Measurements from ENCODE around the gene LRTM1.

LRTM1 gene

DNA sequence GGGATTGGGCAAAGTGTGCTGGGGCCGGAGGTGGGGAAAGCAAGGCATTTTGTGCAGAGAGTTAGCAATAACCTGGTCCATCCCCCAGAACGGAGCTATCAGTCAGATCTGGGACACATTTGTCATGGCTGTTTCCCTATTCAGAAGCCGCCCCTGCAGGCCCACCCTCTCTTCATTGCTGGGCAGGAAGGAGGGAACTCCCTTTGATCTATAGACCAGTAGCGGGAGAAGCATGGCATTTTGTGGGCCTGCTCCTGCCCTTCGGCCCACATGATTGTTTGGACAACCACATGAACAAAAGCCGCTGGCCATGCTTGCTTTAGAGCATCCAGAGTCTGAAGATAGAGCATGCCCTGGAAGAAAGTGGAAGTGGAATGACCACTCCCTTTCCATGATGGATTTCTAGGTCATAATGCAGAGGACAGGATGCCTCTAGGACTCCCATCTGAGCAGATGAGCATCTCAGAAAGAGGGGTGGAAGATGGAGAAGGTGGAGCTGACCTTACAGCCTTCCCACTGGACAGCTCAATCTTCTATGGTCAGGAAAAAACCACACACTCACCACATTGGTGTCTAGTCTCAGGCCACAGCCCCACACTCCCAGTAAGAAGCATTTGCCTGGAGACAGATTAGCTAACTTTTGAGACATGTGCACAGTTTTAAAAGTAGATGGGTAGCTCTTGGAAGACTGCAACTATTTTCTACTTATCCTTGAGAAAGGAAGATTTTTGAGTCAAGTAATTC, 11.9 kb upstream of the LRTM1 start:
- peak; percentile 36 for DNase-seq (ENCODE audit: low read depth)

DNA sequence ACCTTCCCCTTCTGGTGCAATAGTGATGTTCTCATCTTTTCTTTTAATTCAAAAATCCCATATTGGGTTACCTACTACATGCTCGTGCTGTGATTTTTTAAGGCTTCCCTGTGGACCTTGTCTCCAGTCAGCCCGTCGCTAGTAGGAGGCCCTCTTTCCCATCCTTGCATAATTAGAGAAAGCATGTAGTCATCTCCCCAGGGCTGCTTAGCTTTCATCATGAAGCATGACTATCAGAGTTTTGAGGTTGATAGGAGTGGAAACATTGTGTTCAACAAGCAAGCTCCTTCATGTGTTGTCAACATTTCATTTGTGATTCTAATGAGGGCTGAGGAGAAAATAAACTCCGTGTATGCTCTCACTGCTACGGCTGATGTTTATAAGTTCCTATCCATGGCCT, 8.7 kb upstream of the LRTM1 start:
- no peak for DNase-seq (ENCODE audit: low read depth)

DNA sequence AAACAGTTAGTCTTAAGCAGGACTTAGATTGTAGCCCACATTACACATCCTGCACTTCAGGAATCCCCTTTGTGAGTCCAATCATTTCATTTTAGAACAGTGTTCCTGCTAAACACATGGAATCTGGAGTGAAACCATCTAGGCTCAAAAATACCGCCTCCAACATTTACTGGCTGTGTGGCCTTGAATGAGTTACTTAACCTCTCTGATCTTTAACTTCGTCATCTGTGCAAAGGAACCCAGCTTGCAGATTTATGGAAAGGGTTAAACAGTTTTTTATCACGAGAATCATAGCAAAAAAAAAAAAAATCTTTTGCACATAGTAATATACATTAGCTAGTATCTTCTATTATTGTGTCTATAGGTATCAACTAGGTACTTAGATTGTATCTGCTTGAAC, 8.0 kb upstream of the LRTM1 start:
- DNase-seq (ENCODE audit: low read depth): no peak

DNA sequence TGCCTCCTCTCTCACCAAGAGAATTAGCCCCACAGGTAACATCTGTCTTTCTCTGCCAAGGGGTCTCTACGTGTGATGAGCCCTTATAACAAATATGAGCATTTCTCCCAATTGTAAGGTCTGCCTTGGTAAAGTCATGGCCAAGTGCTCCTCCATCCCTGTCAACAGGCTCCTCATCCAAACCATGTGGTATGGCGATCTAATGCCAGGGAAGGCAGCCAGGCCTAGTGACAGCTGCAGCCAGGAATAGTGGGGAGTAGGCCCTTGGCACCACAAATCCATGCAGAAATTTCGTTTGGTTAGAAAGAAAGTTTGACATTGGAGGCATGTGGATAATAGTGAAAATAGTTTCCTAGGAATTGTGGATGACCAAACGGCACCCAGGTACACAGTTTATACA, 4.7 kb upstream of the LRTM1 start:
- DNase-seq (ENCODE audit: low read depth): no peak

DNA sequence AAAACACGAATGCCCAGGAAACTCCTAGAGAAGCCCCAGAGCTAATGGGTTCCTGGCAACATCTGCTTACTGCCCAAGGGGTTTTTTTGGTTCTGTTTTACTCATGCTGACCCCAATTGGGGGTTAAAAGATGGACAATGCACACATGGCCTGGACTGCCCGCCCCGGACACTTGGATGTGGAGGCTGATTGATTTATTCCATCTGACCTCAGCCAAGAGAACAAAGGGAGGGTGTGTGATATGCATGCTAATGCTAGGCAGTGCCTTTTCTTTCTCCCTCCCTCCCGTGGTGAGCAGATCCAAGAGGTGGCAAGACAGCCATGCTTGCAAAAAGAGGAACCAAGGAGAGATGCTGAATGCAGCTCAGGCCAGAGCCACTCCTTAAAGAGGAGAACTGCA, 3.3 kb upstream of the LRTM1 start:
- DNase-seq (ENCODE audit: low read depth): no peak

DNA sequence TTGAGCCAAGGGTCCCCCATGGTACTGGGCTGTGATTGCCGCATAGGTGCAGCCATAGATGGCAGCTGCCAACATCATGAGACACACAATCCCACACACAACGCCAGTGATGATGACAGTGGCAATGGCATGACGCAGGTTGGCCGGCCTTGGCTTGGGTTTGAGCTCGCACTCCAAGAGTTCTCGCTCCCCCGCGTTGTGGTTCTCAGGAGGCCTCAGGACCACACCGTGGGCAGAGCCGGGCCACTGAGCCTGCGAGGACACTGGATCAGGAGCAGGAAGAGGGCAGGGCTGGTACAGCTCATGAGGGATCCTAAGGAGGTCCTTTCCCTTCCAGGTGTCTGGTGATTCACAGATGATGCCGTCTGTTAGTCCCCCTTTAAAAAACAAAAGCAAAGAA, 9.3 kb downstream of the LRTM1 start:
- no peak for DNase-seq (ENCODE audit: low read depth)

DNA sequence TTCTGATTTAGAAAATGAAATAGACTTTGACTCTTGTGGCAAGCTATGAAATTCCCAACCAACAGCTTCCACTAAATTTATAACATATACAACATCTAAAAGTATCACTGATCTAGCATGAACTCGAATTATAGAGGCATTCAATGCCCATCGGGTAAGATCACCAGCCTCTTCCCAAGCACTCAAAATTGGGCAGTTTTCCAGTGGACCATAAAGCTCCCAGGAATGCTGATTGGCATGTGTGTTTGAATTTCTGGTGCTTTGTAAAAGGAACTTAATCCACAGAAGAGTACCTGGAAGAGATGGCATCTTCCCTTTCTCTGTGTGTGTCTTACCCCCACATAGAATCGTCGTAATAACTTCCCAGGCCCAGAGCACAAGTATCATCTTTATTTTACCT, 10.0 kb downstream of the LRTM1 start:
- no peak for DNase-seq (ENCODE audit: low read depth)

DNA sequence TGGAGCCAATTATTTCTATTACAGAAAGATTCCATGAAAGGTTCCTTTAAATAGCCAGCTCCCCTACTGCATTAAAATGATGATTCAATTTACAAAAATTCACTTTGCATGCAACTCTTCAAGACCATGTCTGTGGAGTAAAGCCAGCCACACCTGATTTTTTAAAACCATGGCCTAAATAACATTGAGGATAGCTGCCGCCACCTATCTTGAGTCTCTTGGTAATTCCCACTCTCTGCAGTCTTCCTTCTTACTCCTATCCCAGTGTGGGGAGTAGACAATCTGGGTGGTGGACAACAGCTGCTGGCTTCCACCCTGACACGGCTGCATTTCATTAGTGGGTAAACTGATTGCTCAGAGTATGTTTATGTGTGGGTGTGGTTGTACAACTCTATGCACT, 10.7 kb downstream of the LRTM1 start:
- no peak for DNase-seq (ENCODE audit: low read depth)

DNA sequence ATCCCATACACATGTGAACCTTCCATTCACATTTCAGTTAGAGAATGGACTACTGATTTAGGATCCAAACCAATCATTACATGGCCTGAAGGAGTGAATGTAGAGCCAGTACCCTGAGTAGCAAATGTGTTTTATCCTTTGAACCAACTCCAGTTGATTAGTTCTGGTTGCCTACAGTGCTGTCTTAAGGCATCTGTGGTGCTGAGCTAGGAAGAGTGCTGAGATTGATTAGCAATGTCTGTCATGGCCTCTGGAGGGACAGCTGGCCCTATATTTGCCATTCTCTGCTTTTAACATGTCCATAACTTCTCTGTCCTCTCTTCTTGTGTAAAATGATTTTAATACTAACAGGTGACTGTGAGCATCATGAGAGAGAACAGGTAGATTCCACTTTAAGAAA, 11.1 kb downstream of the LRTM1 start:
- no peak for DNase-seq (ENCODE audit: low read depth)

DNA sequence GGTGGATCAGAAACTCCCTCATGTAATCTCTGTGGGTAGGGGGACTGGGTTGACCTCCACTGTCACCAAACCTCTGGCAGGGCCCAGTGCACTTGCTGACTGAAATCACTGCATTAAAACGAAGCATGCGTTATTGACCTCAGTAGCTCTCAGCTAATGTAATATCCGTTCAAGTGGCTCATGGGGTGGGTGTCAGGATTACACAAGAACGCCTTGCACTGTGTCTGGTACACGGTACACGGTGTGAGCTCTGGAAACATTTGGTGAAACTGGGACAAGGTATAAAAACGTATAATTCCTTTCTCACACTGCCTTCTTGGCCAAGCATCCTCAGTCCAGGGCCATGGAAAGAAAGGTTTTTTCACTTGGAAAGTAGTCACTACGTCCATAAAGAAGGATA, 11.9 kb downstream of the LRTM1 start:
- no peak for DNase-seq (ENCODE audit: low read depth)

DNA sequence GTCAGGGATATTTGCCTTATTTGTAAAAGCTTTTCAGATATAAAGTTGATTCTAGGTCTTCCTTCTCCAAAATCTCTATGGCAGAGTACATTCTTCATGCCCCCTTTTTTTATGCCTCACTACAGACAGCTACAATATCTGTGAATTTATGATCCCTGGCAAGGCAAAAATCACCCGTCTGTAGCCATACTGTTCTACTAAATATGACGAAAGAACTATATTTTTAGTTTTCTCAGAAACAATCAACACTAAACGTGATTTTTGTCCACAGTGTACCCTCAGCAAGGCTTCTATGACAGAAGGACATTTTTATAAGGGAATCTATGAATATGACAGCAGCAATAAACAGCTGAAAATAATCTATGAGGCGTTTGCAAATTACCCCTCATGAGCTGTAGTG, 12.7 kb downstream of the LRTM1 start:
- DNase-seq (ENCODE audit: low read depth): no peak

DNA sequence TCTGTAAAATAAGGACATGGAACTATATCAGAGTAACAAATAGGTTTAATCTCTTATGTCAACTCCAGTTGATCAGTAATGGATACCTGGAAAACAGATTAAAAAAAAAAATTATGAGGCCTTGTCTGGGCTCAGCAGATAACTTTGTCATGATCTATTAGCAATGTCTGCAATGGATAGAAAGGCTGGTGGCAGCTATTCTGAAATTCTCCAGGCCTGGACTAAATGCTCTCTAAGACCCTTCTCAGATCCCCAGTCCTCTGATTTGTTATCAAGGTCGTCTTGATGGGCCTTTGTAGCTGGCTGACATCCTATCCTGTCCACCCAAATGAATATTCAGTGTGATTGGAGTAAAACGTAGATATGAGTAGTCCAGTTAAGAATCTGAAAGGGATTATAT, 13.7 kb downstream of the LRTM1 start:
- no peak for DNase-seq (ENCODE audit: low read depth)

DNA sequence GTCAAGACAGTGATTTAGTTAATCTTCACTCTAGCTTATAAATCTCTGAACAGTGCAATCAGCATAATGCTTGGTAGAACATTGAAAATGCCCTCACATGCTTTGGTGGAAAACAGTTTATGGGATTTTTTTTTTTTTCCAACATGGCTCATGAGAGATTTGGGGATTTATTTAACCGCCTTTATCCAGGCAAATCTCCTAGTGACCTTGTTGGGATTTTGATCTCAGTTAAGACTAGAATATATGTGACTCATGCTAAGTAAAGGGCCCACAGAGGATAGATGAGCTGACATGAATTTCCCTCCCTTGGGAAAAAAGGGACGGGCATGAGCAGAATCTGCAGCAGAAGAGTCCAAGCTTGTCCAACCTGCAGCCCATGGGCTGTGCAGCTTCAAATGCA, 18.7 kb downstream of the LRTM1 start:
- no peak for DNase-seq (ENCODE audit: low read depth)

DNA sequence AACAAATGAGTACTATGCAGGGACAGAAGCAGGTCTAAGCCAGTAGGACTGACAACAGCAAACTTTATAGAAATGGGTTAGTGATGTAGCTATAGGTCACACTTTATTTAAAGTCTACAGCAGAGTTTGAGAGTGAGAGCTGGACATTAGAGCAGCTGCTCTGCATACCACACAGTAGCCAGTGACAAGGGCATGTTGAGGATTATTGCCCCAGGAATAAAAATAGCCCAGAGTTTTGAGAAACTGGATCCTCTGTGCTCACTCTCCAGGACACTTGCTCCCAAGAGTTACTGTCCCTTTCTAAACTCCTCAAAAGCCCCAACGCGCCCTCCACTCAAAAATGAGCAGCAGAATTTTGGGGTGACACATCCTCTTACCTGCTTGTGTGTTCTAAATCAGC, 21.1 kb downstream of the LRTM1 start:
- DNase-seq (ENCODE audit: low read depth): no peak

DNA sequence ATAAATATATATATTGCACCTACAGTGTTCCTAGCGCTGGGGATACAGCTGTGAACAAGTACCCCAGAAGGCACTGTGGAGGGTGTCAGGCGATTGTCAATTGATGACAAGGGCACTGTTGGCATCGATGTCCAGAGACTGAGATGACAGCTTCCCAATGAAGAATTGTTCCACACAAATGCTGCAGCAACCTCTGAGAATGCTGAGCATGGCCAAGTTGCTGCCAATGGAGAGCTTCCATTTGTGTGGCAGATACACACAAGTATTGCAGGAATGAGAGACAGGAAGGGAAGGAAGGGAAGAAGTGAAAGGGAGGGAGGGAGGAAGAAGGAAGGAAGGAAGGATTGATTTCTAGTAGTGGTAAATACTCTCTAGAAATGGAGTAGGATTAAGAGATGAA, 21.9 kb downstream of the LRTM1 start:
- DNase-seq (ENCODE audit: low read depth): no peak

DNA sequence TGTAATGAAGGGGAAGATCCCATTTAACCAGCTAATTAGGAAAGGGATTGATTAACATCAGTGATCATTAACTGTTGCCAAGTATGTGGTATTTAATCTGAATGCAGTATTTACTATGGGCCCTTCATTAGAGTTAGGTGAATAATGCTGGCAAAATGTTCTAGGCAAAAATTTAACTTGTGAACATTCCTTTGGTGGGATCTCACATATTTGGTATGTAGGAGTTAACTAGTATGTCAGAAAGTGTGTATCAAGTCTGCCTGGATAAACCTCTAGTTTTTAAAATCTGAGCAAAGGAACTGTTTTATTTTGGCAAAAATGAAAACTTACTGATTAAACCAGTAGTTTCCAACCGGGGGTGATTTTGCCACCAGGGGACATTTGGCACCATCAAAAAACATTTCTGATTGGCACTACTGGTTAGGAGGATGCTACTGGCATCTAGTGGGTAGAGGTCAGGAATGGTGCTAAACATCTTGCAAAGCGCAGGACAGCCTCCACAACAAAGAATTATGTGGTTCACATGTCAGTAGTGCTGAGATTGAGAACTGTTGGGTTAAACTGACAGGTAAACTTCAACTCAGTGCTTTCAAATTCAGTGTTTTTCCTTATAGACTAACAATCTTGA, 22.5 kb downstream of the LRTM1 start:
- peak; percentile 51 for DNase-seq (ENCODE audit: low read depth)

DNA sequence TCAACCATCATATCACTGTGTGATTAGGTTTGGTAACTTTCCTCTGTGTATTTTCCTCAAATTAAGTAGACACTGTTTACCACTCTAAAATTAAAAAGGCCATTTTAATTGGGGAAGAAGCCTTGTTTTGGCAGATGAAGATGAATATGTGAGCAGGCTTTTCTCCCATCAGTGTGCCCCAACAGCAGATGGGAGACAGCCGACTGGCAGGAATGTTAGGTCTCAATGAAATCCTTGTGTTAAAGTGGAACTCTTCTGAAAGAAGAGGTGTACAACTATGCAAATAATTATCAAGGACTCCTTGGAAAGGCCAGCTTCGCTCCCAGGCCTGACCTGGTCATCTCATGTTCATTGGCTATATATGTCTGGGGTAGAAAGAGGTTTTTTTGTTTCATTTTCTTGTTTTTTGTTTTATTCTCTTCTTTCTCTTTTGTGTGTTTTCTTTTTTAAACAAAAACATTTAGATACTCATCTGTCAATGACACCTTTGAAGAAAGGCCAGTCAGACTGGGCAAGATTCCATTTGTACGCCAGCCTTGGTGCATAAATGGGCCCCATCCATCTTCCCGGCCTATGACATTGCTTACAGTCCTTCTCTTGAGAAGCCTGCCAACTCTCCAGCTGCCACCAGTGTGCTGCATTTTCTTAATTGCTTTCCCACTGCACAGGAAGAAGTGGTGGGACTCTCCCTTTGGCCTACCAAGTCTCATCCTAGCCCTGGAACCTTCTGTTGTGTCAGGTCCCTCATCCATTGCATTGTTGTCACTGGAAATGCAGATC, 25.8 kb downstream of the LRTM1 start:
- DNase-seq (ENCODE audit: low read depth): no peak

DNA sequence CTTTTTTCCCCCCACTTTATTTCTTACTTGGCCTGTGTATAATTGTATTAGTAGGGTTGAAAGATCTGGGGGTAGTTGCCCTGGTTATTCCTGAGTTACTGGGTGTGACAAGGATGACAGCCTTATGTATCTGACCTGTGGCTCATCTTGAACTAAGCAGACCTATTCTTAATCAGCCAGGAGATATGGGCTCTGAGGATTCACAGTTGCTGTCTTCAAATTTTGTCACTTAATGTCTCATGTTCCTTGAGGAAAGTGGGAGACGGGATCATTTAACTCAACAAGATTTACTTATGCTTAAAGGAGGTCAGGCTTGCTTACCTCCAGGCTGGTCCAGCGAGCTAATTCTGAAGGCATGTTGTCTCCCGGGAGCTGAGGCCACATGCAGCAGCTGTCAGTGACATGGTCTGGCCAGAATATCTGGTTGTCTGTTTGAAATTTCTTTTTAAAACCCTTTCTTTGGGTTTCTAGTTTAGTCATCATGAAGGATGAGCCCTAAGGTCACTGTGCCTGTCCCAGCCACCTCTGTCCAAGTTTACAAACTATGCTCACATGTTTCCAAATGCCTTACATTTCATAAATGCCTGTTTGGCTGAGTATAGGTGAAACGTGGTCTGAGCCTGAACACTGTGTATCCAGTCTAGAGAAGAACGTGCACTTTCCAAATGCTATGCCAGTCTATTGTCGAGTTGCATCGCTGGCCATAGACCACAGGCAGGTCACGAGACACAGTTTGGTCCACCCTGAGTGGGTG, 26.8 kb downstream of the LRTM1 start:
- peak; percentile 41 for DNase-seq (ENCODE audit: low read depth)

DNA sequence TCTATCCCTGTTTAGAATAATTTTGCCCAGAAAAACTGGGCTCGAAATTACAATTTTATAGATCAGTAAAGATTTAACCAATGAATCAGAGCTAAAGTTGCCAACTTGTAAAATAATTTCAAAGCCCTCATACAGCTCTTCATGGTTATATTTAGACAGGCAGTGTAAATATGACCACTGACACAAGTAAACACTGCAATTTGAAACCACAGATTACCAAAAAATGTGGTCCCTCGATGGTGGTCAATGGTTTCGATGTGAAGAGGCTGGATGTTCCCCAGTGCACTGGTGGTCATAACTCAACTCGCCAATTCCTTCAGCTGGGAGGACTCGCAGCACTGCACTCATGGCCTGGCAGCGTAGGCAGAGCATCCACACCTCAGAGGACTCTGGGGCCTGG, 28.6 kb downstream of the LRTM1 start:
- no peak for DNase-seq (ENCODE audit: low read depth)

DNA sequence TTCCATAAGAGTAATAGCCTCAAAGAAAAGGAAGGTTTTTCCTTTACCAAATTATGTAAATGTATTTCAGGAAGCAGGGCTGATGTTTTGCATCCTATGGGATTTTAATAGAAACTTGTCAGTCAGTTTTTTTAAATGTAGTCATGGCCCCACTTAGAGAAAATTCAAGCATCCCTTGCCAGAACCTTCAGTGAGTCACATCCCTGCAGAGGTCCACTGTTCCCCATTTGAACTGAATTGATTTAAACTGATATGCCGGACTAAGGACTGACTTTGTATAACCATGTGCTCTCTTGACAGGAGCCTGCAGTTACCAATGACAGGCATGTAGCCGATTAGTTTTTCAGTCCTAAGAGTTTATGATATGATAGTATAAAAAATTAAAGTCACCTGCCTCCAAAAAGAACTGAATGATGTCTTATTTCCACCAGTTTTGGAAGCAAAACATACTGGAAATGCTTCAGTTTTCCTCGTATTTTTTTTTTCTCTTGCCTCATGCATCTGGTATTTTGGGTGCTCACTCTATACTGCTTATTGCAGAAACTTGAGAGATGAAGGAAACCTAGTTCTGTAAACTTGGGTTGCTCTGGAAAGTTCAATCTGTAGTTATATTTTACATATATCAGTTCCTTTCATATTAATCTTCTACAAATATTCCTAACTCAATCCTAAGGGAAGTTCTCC, 30.7 kb downstream of the LRTM1 start:
- peak; percentile 80 for DNase-seq (ENCODE audit: low read depth)

DNA sequence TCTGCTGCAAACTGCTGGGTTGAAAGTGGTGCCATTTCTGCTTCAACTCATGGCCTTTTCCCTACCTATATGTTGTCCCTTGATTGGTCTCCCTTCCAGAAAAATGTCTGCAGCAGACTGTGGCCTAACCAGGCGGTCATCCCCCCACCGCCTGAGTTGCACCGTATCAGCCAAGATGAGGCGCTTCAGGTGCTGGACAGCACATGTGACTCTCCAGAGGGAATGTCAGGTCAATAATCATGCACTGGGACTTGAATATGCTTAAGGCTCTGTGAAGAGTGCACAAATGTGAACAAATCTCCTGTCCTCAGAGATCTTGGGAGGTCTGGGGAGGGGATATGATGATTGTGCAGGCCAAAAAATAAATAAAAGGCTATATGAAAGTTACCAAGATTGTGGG, 32.2 kb downstream of the LRTM1 start:
- no peak for DNase-seq (ENCODE audit: low read depth)

DNA sequence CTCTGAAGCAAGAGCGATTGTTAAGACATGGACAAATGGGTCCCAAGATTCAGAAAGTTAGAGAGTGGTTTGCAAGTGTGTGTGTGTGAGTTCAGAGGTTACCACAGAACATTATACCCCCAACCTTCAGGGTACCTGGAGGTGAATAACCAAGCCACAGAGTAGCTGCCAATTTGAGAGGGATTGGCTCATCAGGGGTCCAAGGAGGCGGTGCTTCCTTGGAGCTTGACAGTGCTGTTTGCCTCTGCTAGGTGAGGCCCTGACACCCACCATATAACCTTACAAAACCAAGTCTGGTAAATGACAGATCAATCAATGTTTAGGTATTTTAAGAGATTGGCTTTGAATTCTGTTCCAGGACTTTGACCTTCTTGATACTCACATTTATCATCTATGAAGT, 35.7 kb downstream of the LRTM1 start:
- no peak for DNase-seq (ENCODE audit: low read depth)

All from iris pigment epithelial cell (primary cell).